HG02884 (cell line): ENCODE measurements around the gene MAMDC4.

Source experiments
- ATAC-seq: cut with Tn5 transposase; IDR thresholded peaks from one replicate; pipeline ENCODE4 v1.9.1; 2021; ENCODE audit warnings: mild to moderate bottlenecking, moderate library complexity; ENCODE audit not compliant: unreplicated experiment

MAMDC4 gene

GRCh38 chr9:136848393-136849037 is 3.6 kb upstream of the MAMDC4 start:
- no peak for ATAC-seq

- peak; percentile 89 for ATAC-seq
Measured at GRCh38 chr9:136849038-136849959, 2.8 kb upstream of the MAMDC4 start, which contains the start of gene PHPT1. Gene PHPT1 (plus strand): TSS chr9:136849409. CDS start chr9:136849431, 22 bp downstream.

- no peak for ATAC-seq
Measured at GRCh38 chr9:136849960-136850865, 1.9 kb upstream of the MAMDC4 start.

DNA sequence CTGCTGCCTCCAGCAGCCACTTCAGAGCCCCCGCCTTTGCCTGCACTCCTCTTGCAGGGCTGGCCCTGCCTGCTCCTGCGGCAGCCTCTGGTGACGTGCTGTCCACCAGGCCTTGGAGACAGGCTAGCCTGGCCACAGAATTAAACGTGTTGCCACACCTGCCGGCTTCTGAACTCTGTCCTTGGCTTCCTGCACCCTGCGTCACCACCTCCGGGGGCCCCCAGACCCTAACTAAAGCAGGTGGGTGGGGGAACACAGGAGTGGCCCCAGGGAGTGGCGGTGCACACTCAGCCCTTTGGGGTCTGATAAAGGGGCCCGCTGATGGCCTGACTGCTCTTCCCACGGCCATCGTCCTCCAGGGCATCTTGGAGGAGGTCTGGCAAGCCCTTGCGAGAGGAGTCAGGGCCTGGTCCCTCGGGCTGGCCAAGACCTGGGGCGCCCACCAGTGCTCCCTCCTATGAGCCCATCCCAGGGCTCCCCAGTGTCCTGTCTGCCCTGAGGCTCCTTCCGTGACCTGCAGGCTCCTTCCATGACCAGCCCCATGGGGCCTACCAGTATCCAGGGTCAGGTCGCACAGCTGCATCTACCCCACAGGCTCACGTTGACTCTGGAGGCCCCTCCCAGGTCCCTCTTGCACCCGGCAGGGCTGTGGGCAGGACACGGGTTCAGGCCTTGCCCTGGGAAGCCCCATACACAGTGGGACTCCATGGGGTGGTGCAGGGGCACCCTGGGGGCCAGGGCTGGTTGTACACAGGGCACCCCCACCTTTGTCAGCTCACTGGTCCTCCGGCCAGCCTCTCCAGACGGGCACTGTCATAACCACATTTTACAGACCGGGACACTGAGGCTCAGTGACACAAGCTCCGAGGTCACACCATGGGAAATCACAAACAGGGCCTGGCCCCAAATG is 1.0 kb upstream of the MAMDC4 start:
- ATAC-seq: no peak

GRCh38 chr9:136852664-136853595 is 784 bp downstream of the MAMDC4 start:
- ATAC-seq: no peak

DNA sequence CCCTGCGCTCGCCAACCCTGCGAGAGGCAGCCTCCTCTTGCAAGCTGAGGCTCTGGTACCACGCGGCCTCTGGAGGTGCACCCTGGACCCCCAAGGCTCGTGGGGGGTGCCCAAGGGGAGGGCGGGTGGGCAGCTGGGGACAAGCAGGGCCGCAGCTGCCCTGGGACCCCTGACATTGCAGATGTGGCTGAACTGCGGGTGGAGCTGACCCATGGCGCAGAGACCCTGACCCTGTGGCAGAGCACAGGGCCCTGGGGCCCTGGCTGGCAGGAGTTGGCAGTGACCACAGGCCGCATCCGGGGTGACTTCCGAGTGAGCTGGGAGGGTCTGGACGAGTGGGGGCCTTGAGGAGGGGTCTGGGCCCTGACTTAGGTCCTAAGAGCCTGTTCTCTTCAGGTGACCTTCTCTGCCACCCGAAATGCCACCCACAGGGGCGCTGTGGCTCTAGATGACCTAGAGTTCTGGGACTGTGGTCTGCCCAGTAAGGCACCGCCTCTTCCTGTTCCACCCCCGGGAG is 1.5 kb downstream of the MAMDC4 start:
- ATAC-seq: no peak

GRCh38 chr9:136854113-136854841 is 2.1 kb downstream of the MAMDC4 start:
- ATAC-seq: no peak

DNA sequence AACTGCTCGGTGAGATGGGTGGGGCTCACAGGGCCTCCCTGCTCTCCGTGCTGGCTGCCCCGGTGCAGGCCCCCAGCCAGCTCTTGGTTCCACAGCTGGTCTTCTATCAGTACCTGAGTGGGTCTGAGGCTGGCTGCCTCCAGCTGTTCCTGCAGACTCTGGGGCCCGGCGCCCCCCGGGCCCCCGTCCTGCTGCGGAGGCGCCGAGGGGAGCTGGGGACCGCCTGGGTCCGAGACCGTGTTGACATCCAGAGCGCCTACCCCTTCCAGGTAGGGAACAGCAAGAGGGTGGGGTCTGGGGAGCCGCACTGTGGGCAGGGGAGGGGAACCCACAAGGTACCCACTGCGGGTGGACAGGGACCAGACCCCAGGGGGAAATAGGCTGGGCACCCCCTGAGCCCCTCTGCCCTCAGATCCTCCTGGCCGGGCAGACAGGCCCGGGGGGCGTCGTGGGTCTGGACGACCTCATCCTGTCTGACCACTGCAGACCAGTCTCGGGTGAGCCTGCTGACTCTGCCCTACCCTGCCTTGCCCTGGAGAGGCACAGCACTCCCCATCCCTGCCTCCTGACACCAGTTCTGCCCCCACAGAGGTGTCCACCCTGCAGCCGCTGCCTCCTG is 2.8 kb downstream of the MAMDC4 start:
- ATAC-seq: no peak

- no peak for ATAC-seq
Measured at GRCh38 chr9:136855461-136856078, 3.4 kb downstream of the MAMDC4 start.

GRCh38 chr9:136856079-136856476 is 3.9 kb downstream of the MAMDC4 start:
- ATAC-seq: no peak

- no peak for ATAC-seq
Measured at GRCh38 chr9:136856541-136857141, 4.5 kb downstream of the MAMDC4 start.

GRCh38 chr9:136857166-136857565 is 5.0 kb downstream of the MAMDC4 start:
- no peak for ATAC-seq

GRCh38 chr9:136857581-136858412 is 5.7 kb downstream of the MAMDC4 start:
- ATAC-seq: no peak

- ATAC-seq: no peak
Measured at GRCh38 chr9:136858452-136858843, 6.3 kb downstream of the MAMDC4 start.

DNA sequence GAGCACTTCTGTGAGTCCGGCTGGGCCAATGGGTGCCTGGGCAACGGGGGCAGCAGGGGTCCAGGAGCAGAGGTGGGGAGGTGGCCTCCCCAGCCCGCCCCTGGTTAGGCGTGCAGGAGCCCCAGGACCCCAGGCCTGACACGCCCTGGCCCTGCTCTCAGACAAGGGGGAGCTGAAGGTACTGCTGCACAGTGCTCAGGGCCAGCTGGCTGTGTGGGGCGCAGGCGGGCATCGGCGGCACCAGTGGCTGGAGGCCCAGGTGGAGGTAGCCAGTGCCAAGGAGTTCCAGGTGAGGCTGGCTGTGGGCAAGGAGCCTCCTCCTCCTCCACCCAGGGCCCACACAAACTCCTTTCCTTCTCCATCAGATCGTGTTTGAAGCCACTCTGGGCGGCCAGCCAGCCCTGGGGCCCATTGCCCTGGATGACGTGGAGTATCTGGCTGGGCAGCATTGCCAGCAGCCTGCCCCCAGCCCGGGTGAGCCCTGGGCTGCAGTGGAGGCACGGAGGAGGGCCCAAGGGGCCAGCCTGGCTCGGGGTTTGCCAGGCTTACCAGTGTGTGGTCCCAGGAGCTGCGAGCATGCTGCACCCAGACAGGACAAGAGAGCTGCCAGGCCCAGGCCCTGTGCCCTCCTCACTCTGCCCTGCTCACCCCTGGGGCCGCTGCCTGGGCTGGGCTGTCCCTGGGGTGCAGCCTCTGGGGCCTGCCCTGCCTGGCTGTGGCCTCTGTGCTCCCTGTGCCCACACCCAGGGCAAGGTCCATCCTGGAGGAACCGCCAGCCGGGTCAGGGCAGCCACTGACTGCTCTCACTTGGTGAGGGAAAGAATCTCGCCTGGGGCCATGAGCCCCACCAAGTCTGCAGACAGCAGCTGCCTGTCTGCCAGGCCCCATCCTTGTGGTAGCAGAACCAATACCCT is 7.0 kb downstream of the MAMDC4 start:
- ATAC-seq: no peak
